Subcutaneous adipose tissue (tissue), 4 donors: ENCODE measurements around the gene SMIM38. TPM values are rescaled to one million over a fixed set of nuclear protein-coding genes. Genes with fewer than 3 reads are reported as not detected.

ENCODE experiments used
- total RNA-seq, 4 donors: library from RNA; depleted of rRNA; stranded (reverse); fragments of >200 nt; gene quantifications; one replicate each; pipeline ENCODE4 v1.1.0, GENCODE V29; 2016
- TF ChIP-seq, protein P1 (sequence below): fragments of 450-650 bp; IDR thresholded peaks from one replicate; pipeline ENCODE4 v1.5.1; 2016; ENCODE audit warnings: low read depth, mild to moderate bottlenecking, control low read depth, antibody characterized with exemption, moderate library complexity

Gene SMIM38
- total RNA-seq, 4 donors from 2014 or later, result 0.44 to 1.2 (median 1.1) TPM; not detected in 1

DNA sequence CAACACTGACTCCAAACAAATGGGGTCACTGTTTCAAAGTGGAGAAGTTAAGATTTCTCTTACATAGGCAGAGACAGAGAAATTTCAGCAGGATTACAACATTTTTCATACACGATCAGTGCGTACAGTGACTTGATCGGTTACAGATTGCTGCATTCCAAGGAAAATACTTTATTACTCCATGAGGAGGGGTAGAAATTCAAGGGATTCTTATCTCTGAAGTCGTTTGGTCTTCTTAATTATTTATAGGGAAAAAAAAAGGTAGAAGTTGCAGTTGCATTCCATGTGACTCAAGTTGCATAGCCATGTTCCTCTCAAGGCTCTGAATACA, 10.7 kb upstream of the SMIM38 start:
- TF ChIP-seq, protein P1, sequence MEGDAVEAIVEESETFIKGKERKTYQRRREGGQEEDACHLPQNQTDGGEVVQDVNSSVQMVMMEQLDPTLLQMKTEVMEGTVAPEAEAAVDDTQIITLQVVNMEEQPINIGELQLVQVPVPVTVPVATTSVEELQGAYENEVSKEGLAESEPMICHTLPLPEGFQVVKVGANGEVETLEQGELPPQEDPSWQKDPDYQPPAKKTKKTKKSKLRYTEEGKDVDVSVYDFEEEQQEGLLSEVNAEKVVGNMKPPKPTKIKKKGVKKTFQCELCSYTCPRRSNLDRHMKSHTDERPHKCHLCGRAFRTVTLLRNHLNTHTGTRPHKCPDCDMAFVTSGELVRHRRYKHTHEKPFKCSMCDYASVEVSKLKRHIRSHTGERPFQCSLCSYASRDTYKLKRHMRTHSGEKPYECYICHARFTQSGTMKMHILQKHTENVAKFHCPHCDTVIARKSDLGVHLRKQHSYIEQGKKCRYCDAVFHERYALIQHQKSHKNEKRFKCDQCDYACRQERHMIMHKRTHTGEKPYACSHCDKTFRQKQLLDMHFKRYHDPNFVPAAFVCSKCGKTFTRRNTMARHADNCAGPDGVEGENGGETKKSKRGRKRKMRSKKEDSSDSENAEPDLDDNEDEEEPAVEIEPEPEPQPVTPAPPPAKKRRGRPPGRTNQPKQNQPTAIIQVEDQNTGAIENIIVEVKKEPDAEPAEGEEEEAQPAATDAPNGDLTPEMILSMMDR, result no peak

DNA sequence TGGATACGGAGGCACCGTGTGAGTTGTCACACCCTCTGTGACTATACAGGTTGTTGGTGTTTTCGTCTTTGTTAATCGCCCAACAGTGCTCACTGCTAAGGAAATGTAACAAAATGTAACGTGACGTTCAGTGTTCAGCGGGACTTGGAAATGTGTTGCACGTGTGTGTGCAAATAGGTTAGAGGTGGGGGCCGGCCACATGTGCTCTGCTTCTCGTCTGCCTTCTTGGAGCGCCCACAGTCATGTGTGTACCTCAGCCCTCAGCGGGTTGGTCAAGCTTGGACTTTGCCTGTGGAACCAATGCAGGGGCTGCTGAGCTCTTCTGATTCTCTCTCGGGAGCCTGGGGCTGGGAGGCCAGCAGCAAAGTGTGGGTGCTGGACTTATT, 7.4 kb upstream of the SMIM38 start:
- TF ChIP-seq, protein P1, result no peak

DNA sequence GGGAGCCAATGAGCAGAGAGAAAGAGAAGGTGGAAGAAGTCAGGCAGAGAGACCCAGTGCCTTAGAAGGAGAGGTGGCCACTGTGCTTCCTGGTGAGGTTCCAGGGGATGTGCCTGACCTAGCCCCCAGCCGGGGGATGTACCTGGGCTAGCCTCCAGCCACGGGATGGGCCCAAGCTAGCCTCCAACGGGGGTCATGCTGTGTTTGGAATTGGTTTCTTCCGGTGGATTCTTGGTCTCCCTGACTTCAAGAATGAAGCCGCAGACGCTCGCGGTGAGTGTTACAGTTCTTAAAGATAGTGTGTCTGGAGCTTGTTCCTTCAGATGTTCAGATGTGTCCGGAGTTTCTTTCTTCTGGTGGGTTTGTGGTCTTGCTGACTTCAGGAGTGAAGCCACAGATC, 6.9 kb upstream of the SMIM38 start:
- TF ChIP-seq, protein P1, result no peak

DNA sequence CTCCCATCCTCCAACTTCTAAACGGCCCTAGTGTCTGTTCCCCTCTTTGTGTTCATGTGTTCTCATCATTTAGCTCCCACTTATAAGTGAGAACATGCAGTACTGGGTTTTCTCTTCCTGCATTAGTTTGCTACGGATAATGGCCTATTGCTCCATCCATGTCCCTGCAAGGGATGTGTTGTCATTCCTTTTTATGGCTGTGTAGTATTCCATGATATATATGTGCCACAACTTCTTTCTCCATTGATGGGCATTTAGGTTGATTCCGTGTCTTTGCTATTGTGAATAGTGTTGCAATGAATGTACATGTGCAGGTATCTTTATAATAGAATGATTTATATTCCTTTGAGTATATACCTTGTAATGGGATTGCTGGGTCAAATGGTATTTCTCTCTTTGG, 5.6 kb upstream of the SMIM38 start:
- TF ChIP-seq, protein P1, result no peak

DNA sequence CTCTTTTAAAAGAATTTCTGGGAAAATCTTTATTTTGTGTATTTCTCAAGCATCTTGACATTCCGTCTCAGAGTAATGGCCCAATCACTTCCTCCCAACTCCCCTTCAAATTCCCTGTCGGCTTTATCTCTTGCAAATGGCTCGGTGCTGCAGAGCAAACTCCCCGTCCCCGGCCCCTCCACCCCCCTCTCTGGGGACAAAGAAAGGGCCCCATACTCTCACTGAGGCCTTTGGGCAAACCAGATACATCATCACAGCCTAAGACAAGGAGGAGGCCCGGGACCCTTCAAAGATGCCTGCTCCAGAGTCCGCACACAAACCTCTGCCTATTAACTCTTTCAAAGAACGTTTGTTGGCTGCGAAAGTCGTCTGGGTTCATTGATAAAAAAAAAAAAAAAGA, 3.9 kb upstream of the SMIM38 start:
- TF ChIP-seq, protein P1, result no peak

DNA sequence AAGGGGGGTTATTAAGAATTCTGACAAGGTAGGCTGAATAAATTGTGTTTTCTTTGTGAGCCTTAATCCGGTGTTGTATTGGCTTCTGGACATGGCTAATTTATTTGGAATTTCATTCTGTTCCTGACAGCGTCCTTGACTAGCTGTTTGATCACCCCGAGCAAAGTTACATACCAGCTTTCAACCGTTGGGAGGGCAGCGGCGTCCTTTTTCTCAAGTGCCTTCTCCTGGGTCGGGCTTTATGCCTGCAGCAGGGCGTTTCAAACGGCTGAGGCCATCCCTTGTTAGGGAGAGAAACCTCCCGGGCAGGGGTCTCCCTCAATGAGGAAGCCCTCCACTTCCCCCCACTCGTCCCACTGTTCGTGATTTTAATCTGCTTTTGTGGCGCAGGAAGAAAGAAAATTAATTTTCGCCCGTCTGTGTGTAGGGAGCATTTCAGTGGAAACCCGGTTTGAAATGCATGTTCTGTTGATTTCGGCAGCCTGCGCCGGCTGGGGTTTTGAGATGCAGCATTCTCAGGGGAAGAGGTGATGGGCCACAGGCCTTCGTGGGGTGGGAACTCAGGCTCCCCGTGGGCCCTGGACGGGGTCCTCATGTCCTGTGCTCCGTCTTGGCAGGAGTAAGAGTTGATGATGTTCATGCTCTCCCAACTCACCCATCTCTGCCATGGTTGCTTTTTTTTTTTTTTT, 2.9 kb upstream of the SMIM38 start:
- TF ChIP-seq, protein P1, result no peak

DNA sequence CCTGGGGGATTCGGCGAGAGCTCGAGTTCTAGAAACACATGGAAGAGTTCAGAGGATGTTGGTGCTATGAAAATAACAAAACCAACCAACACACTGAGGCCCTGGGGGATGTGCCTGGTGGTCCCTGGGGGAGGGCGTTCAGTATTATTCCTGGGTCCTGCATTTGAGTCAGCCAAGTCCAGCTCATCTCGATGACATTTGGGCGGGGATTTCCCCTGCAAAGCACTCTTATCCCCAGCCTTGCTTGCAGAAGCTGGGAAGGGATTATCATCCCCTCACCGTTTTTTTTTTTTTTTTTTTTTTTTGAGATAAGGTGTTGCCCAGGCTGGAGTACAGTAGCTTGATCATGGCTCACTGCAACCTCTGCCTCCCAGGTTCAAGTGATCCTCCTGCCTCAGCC, 2.1 kb upstream of the SMIM38 start:
- TF ChIP-seq, protein P1, result no peak
